Measurements from ENCODE around the gene STAC3. TPM values are rescaled to one million over a fixed set of nuclear protein-coding genes. Genes with fewer than 3 reads are reported as not detected.

Gene STAC3
- polyA plus RNA-seq, 3 donors: 0.72 to 4.5 (median 1.8) TPM

GRCh38 chr12:57216921-57217879 is 33.8 kb downstream of the STAC3 start:
- H3K27ac ChIP-seq (ENCODE audit: low read depth, low read length): no peak overlapping the region
- 2 to 5% (median 4%) methylated on average over 54 to 63 of the region's 63 CpGs for WGBS, 3 donors

DNA sequence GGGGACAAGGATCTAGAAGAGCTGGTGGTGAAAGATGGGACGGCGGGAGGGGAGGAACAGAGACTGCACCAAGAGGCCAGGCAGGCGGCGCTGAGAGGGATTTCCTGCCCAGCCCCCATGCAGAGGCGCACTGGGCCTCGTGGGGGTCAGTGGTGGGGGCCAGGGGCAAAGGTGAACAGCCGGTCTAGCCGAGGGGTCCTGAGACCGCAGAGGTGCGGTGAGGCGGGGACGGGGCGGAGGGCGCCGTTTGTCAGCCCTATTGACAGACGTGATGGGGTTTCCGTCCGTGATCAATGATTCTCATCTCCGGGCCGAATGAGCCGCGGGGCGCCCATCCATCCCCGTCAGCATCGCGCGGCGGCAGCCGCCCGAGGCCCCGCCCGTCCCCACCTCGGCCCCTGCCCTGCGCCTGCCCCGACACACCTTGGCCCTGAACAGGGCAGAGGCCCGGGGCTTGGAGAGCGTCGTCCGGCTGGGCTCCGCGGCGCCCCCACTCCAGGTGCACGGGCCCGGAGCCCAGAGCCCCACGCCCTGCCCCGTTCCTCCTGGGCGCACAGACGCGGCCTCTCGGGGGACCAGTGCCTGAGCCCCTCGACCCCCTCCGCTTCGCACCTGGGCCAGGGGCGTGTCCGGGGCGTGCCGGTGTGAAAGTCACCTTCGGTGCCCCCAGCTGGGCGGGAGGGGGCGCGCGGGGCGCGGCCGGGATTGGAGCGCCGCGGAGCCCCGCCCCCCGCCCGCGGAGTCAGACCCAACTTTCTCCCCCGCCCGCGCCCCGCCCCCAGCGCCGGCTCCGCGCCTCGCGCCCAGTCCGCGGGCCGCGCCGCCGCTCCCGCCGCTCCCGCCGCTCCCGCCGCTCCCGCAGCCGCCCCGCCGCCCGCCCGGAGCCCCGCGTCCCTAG is 34.7 kb downstream of the STAC3 start, which contains the start of gene NXPH4:
Gene NXPH4, plus strand, starts transcription at position 781 of the 898 bp plus-strand sequence. CDS start 176 bp downstream, outside the sequence.
- no peak within 1 kb of the TSS for H3K27ac ChIP-seq (ENCODE audit: low read depth, low read length)
- 1% methylated on average over 67 to 102 of the region's 102 CpGs for WGBS, 3 donors

- 11 to 19% (median 18%) methylated on average over 7 of the region's 7 CpGs for WGBS, 3 donors
- H3K27ac ChIP-seq (ENCODE audit: low read depth, low read length): no peak overlapping the region
Observed at GRCh38 chr12:57215668-57216013, 35.3 kb downstream of the STAC3 start.

GRCh38 chr12:57215065-57215464 is 35.9 kb downstream of the STAC3 start:
- H3K27ac ChIP-seq (ENCODE audit: low read depth, low read length): no peak overlapping the region

DNA sequence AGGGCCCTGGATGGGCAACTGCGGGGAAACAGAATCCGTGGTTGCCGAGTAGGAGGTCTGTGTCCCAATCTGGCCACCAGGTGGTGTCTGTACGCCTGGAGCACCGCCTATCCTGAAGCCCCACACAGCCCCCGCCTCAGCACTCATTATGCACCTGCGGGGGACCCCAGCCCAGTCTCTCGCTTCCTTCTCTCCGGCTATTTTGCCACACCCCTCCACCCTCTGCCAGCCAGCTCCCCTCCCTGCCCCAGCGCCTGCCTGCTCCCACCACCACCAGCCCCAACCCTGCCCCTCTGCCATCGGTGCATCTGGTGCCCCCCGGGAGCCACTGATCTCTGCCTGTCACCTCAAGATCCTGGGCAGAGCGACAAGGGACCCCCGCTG is 36.6 kb downstream of the STAC3 start:
- 1 to 4% (median 4%) methylated on average over 13 to 14 of the region's 14 CpGs for WGBS, 3 donors
- H3K27ac ChIP-seq (ENCODE audit: low read depth, low read length): no peak overlapping the region

More at GRCh38 chr12:57215065-57215464, 35.9 kb downstream of the STAC3 start:
- WGBS, 3 donors: 27 to 34% (median 33%) methylated on average over 10 to 11 of the region's 11 CpGs

- no peak overlapping the region for H3K27ac ChIP-seq (ENCODE audit: low read depth, low read length)
Observed at GRCh38 chr12:57213763-57214397, 37.1 kb downstream of the STAC3 start.

GRCh38 chr12:57213058-57213715 is 37.8 kb downstream of the STAC3 start:
- no peak overlapping the region for H3K27ac ChIP-seq (ENCODE audit: low read depth, low read length)
- WGBS, 3 donors: 4 to 8% (median 4%) methylated on average over 15 to 16 of the region's 16 CpGs

More at GRCh38 chr12:57213763-57214397, 37.1 kb downstream of the STAC3 start:
- WGBS, 3 donors: 43 to 60% (median 56%) methylated on average over 4 of the region's 4 CpGs

GRCh38 chr12:57212701-57213057 is 38.3 kb downstream of the STAC3 start:
- H3K27ac ChIP-seq (ENCODE audit: low read depth, low read length): no peak overlapping the region
- WGBS, 3 donors: 76 to 80% (median 80%) methylated on average over 7 of the region's 7 CpGs

DNA sequence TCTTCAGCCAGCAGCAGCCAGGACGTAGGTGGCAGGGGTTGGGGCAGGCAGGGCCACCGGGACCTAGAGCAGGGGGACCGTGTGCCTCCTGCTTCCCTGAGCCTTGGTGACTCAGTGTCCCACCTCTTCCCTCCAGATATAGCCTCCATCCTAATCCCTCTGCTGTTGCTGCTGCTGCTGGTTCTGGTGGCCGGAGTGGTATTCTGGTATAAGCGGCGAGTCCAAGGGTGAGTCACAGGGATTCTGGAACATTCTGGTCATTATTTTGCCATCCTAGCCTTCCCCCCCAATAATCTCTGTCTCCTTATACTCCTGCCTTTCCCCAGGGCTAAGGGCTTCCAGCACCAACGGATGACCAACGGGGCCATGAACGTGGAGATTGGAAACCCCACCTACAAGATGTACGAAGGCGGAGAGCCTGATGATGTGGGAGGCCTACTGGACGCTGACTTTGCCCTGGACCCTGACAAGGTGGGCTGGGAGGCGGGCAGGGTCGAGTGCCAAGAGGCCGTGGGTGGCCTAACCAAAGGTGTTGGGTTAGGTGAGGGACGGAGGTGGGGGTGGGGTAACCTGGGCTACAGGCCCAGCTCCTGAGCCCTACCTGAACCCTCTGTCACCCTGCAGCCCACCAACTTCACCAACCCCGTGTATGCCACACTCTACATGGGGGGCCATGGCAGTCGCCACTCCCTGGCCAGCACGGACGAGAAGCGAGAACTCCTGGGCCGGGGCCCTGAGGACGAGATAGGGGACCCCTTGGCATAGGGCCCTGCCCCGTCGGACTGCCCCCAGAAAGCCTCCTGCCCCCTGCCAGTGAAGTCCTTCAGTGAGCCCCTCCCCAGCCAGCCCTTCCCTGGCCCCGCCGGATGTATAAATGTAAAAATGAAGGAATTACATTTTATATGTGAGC is 38.9 kb downstream of the STAC3 start:
- WGBS, 3 donors: 83 to 88% (median 87%) methylated on average over 26 to 27 of the region's 27 CpGs
- H3K27ac ChIP-seq (ENCODE audit: low read depth, low read length): no peak overlapping the region

- 82 to 86% (median 82%) methylated on average over 16 of the region's 16 CpGs for WGBS, 3 donors
- no peak overlapping the region for H3K27ac ChIP-seq (ENCODE audit: low read depth, low read length)
Observed at GRCh38 chr12:57210926-57211692, 39.9 kb downstream of the STAC3 start.

- H3K27ac ChIP-seq (ENCODE audit: low read depth, low read length): no peak overlapping the region
- 89 to 92% (median 91%) methylated on average over 14 to 15 of the region's 15 CpGs for WGBS, 3 donors
Observed at GRCh38 chr12:57210461-57210860, 40.5 kb downstream of the STAC3 start.

GRCh38 chr12:57209916-57210315 is 41.1 kb downstream of the STAC3 start:
- no peak overlapping the region for H3K27ac ChIP-seq (ENCODE audit: low read depth, low read length)
- WGBS, 3 donors: 84 to 86% (median 85%) methylated on average over 8 of the region's 8 CpGs

DNA sequence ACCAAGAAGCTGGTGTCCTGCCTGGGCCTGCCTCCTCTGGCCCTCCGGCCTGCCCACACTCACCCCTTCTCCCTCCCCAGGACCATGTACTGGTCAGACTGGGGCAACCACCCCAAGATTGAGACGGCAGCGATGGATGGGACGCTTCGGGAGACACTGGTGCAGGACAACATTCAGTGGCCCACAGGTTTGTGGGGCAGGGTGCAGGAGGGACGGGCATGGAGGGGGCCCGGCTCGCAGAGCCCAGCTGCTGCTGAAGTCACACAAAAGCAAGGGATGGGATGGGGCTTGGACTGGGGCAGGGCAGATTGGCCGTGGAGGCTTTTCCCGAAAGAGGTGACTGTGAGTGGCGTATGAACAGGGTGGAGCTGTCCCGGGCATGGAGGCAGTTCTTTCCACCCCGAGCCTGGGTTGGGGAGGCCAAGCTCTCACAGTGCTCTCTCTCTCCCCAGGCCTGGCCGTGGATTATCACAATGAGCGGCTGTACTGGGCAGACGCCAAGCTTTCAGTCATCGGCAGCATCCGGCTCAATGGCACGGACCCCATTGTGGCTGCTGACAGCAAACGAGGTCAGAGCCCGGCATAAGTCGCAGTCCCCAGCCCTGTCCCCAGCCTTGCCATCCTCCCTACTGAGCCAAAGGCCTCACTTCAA is 42.2 kb downstream of the STAC3 start:
- WGBS, 3 donors: 72 to 82% (median 73%) methylated on average over 22 of the region's 22 CpGs

GRCh38 chr12:57207731-57208630 is 43.0 kb downstream of the STAC3 start:
- H3K27ac ChIP-seq (ENCODE audit: low read depth, low read length): no peak overlapping the region
- 82 to 89% (median 89%) methylated on average over 29 of the region's 29 CpGs for WGBS, 3 donors

More for the DNA sequence above, 42.2 kb downstream of the STAC3 start:
- H3K27ac ChIP-seq (ENCODE audit: low read depth, low read length): no peak overlapping the region

- no peak overlapping the region for H3K27ac ChIP-seq (ENCODE audit: low read depth, low read length)
- 83 to 92% (median 83%) methylated on average over 7 of the region's 7 CpGs for WGBS, 3 donors
Observed at GRCh38 chr12:57205931-57206330, 45.1 kb downstream of the STAC3 start.
